Mucosa of rectum (tissue), 2 donors: ENCODE measurements around the gene THSD7A.

Experiments used
- H3K27ac ChIP-seq, 2 donors: one replicate each; pipeline ENCODE4 v1.7.0; 2013; ENCODE audit warnings: inconsistent platforms in 2 of 2, low read depth in 2 of 2, low read length in 2 of 2
- H3K27me3 ChIP-seq, 2 donors: one replicate each; pipeline ENCODE4 v1.7.0; 2013; ENCODE audit warnings: low read length in 2 of 2; ENCODE audit not compliant: control insufficient read depth in 2 of 2, insufficient read depth in 2 of 2
- H3K36me3 ChIP-seq, 2 donors: one replicate each; pipeline ENCODE4 v1.7.0; 2013; ENCODE audit warnings: low read length in 2 of 2; ENCODE audit not compliant: control insufficient read depth in 2 of 2, insufficient read depth in 2 of 2
- H3K4me1 ChIP-seq, 2 donors: one replicate each; pipeline ENCODE4 v1.7.0; 2013; ENCODE audit warnings: low read length in 2 of 2, mild to moderate bottlenecking in 1 of 2; ENCODE audit not compliant: control insufficient read depth in 2 of 2, insufficient read depth in 2 of 2
- H3K4me3 ChIP-seq, 2 donors: one replicate each; pipeline ENCODE4 v1.7.0; 2013; ENCODE audit warnings: low read length in 2 of 2
- H3K9ac ChIP-seq, 2 donors: one replicate each; pipeline ENCODE4 v1.7.0; 2013; ENCODE audit warnings: low read length in 2 of 2, low read depth in 1 of 2, mild to moderate bottlenecking in 1 of 2
- H3K9me3 ChIP-seq, 2 donors: one replicate each; pipeline ENCODE4 v1.7.0; 2013; ENCODE audit warnings: low read length in 2 of 2; ENCODE audit not compliant: control insufficient read depth in 2 of 2
- donor health status: healthy.
- donor health status: Normal muscosa, but diverticular disease.

Gene THSD7A

DNA sequence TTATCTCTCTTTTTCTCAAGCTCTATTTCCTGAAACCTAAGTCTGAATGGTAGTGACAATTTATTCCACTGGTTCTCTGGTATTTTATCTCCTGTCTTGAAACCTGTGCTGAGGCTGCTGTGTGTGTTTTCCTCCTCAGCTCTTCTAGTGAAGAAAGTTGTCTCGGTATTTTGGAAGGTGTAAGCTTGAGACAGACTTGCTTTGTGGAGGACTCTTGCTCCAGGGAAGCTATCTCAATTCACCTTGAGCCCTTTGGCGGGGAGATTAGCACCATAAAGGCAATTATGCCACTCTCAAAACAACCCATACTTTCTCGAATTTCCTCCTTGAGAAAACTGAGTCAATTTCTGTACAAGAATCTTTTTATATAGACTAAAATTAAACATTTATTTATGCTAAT, 141.6 kb downstream of the THSD7A start:
- Histone ChIP-seq H3K4me1 (no peaks in the 10 kb centered on the region), H3K9ac (no peak overlapping the region), H3K36me3 (no peaks in the 10 kb centered on the region), H3K27me3 (no peaks in the 10 kb centered on the region), H3K4me3 (no peak overlapping the region), H3K27ac (no peak overlapping the region), H3K9me3 (no peaks in the 10 kb centered on the region)

DNA sequence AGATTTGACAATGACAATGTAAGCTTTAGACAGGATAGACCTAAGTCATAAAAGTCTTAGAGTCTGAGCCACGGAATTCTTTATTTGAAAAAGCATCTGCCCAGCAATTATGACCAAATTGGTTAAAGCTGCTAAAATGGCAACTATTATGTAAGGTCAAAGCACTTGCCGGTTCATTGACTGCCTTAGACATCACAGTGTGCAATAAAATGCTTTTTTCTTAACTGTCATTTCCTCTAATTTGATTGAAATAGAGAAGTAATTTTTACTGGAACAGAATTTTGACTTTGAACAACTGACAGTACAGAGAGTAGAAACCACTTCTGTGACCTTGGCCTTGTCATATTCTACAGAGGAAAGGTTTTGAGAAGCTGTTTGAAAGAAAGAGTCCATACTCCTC, 142.9 kb downstream of the THSD7A start:
- Histone ChIP-seq H3K36me3 (no peaks in the 10 kb centered on the region), H3K4me1 (no peaks in the 10 kb centered on the region), H3K27ac (no peak overlapping the region), H3K4me3 (no peak overlapping the region), H3K9me3 (no peaks in the 10 kb centered on the region), H3K9ac (no peak overlapping the region), H3K27me3 (no peaks in the 10 kb centered on the region)

DNA sequence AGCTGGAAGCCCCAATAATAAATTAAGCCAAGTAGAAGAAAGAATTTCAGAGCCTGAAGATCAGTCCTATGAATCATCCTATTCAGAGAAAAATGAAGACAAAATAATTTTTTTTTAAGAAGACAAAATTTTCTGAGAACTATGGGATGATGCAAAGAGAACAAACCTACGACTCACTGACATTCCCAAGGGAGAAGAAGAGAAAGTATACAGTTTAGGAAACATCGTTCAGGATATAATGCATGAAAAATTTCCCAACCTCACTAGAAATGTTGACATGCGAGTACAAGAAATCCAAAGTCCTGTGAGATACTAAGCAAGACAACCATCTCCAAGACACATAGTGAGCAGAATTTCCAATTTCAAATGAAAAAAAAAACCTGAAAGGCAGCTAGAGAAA, 150.5 kb downstream of the THSD7A start:
- no peak overlapping the region for H3K27ac ChIP-seq
- no peaks in the 10 kb centered on the region for H3K27me3 ChIP-seq
- H3K9ac ChIP-seq, result no peak overlapping the region
- H3K36me3 ChIP-seq, result no peaks in the 10 kb centered on the region
- H3K4me1 ChIP-seq, result no peaks in the 10 kb centered on the region
- no peaks in the 10 kb centered on the region for H3K9me3 ChIP-seq
- no peak overlapping the region for H3K4me3 ChIP-seq

DNA sequence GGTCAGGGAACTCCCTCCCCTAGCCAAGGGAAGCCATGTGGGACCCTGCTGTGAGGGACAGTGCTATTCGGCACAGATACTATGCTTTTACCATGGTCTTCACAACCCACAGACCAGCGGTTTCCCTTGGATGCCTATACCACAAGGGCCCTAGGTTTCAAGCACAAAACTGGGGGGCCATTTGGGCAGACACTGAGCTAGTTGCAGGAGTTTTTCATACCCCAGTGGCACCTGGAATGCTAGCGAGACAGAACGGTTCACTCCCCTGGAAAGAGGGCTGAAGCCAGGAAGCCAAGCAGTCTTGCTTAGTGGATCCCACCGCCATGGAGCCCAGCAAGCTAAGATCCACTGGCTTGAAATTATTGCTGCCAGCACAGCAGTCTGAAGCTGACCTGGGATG, 156.8 kb downstream of the THSD7A start:
- no peaks in the 10 kb centered on the region for H3K36me3 ChIP-seq
- no peaks in the 10 kb centered on the region for H3K27me3 ChIP-seq
- no peak overlapping the region for H3K9ac ChIP-seq
- H3K27ac ChIP-seq, result no peak overlapping the region
- H3K9me3 ChIP-seq, result no peaks in the 10 kb centered on the region
- H3K4me3 ChIP-seq, result no peak overlapping the region
- H3K4me1 ChIP-seq, result no peaks in the 10 kb centered on the region

DNA sequence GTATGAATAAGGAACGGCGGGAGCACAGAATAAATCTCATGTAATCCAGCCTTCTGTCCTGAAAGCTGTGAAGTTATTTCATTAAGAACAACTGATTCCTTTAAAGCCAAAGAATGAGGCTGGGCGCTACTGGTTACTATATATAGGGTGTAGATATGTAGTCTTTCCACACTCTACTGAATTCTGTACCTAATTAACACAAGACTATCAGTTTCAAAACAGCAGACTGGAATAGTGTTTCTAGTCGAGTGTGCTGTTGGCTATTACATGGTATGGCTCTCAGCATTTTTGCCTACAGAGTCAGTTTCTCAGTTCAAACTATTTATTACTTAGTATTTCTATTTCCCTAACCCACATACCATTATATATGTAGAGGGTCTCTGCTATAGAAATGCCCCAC, 163.3 kb downstream of the THSD7A start:
- H3K27me3 ChIP-seq, result no peaks in the 10 kb centered on the region
- no peaks in the 10 kb centered on the region for H3K36me3 ChIP-seq
- no peak overlapping the region for H3K9ac ChIP-seq
- H3K27ac ChIP-seq, result no peak overlapping the region
- no peak overlapping the region for H3K4me3 ChIP-seq
- H3K9me3 ChIP-seq, result no peaks in the 10 kb centered on the region
- H3K4me1 ChIP-seq, result no peaks in the 10 kb centered on the region

DNA sequence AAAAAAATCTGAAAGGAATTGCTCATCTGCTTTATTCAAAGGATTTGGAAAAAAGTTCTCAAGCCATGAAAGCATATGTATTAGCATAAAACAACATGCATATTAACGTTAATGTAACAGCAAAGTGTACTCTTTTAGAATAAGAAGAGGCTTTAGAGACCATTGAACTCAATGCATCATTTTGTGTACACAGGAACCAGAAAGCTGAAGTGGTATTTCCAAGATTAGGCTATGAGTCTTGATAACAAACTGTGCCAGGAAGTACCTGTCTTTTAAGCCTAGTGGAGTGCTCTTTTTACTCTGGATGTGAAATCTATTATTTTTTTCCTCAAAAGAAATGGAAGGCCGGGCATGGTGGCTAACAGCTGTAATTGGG, 164.2 kb downstream of the THSD7A start:
- H3K4me1 ChIP-seq, result no peaks in the 10 kb centered on the region
- no peaks in the 10 kb centered on the region for H3K36me3 ChIP-seq
- H3K27ac ChIP-seq, result no peak overlapping the region
- H3K9me3 ChIP-seq, result no peaks in the 10 kb centered on the region
- H3K27me3 ChIP-seq, result no peaks in the 10 kb centered on the region
- H3K9ac ChIP-seq, result no peak overlapping the region
- no peak overlapping the region for H3K4me3 ChIP-seq

DNA sequence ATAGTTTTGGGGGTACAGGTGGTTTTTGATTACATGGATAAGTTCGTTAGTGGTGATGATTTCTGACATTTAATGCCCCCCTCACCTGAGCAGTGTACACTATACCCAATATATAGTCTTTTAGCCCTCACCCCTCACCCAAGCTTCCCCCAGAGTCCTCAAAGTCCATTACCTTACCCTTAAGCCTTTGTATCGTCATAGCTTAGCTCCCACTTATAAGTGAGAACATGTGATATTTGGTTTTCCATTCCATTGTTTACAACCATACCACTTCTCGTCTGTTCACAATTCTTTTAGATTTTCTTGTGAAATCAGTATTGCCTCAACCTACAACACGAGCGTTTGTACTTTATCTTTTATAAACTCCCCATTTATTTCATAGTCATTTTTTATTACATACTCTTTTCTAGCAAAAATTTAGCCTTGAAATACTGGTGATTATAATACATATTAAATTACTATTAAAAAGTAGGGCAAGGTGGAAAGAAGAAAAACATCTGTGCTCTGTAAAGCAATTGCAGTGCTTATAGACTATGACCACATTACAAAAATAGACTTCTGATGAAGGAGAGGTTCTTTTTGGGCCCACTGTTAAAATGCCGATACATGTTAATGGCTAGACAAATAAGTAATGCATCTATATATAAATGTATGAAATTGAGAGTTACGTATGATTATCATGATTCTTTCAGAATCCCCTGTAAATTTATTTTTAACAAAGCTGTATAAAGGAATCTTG, 164.8 kb downstream of the THSD7A start:
- H3K4me3 ChIP-seq, result no peak overlapping the region
- H3K9ac ChIP-seq, result no peak overlapping the region
- H3K27ac ChIP-seq, result no peak overlapping the region
- H3K9me3 ChIP-seq, result no peaks in the 10 kb centered on the region
- H3K36me3 ChIP-seq, result no peaks in the 10 kb centered on the region
- H3K4me1 ChIP-seq, result no peaks in the 10 kb centered on the region
- no peaks in the 10 kb centered on the region for H3K27me3 ChIP-seq

DNA sequence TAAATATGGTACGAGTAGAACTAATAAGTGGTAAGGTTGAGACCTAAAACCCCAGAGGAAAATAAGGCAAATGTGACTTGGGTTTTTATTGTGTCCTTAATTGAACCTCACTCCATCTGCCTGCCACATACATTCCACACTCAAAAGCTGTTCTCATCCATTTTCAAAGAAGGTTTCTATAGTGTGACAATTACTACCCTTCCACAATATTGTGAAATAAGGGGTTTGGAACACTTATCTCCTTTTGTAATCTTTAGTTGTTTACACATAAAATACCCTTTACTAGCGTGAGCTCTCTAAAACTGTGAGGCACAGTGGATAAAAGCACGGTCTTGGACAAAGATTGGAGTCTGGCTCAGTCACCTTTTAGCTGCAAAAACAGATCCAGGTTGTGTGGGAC, 166.6 kb downstream of the THSD7A start:
- Histone ChIP-seq H3K9me3 (no peaks in the 10 kb centered on the region), H3K4me1 (no peaks in the 10 kb centered on the region), H3K27ac (no peak overlapping the region), H3K36me3 (no peaks in the 10 kb centered on the region), H3K4me3 (no peak overlapping the region), H3K27me3 (no peaks in the 10 kb centered on the region), H3K9ac (no peak overlapping the region)

DNA sequence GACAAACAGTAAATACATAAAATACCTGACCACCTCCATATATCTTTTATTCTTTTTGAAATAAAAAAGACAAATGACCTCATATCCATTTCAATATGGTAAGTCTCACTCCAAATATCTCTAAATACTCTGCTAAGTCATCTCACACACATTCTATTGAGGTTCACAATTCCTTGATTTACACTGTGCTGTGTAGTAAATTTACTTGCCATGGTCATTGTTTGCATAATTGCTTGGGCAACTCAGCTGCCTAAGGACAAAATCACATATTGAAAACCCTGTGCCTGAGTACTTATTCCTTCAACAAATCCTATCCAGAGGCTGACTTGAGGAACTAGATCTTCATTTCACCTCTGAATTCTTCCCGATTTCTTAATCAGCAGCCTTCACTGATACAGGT, 176.4 kb downstream of the THSD7A start:
- Histone ChIP-seq H3K9ac (no peak overlapping the region), H3K27ac (no peak overlapping the region), H3K36me3 (no peaks in the 10 kb centered on the region), H3K9me3 (no peaks in the 10 kb centered on the region), H3K27me3 (no peaks in the 10 kb centered on the region), H3K4me1 (no peaks in the 10 kb centered on the region), H3K4me3 (no peak overlapping the region)

DNA sequence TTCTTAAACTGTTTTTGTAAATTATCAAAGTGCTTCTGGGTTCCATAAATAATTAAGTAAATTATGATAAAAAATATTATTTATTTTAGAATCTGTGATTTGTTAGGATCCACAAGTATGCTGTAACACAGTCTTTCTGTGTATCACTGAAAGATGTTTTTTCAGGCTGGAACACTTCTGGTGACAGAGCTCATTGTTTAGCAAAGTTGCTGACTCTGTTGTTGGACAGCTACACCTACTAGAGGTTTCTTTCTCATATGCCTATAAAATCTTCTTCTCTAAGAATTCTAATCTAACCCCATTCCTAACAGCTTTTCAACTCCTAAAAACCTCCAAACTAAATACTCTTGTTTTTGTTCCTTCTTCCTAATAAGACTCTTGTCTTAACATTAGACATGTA, 176.8 kb downstream of the THSD7A start:
- H3K27ac ChIP-seq, result no peak overlapping the region
- no peaks in the 10 kb centered on the region for H3K9me3 ChIP-seq
- H3K4me3 ChIP-seq, result no peak overlapping the region
- no peak overlapping the region for H3K9ac ChIP-seq
- H3K4me1 ChIP-seq, result no peaks in the 10 kb centered on the region
- H3K27me3 ChIP-seq, result no peaks in the 10 kb centered on the region
- no peaks in the 10 kb centered on the region for H3K36me3 ChIP-seq

DNA sequence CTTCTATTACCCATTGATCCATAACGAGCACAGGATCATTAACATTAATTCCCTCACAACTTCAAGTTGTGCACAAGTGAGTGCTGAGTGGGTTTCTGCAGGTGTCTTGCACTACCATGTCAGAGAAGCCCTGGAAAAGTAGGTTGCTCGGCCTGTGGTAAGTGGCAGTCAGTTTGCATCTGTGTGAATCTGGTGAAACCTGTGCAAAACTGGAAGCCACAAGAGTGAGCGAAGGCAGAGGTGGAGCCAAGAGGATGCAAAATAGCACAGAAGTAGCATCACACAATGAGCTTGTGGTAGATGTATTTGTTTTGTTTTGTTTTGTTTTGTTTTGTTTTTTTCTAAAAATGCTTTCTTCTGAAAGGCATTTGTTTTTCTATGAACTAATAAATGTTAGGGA, 181.5 kb downstream of the THSD7A start:
- no peaks in the 10 kb centered on the region for H3K27me3 ChIP-seq
- no peak overlapping the region for H3K9ac ChIP-seq
- no peaks in the 10 kb centered on the region for H3K36me3 ChIP-seq
- no peak overlapping the region for H3K4me3 ChIP-seq
- H3K27ac ChIP-seq, result no peak overlapping the region
- H3K9me3 ChIP-seq, result no peaks in the 10 kb centered on the region
- H3K4me1 ChIP-seq, result no peaks in the 10 kb centered on the region
